ENCODE results near the gene CGB7.

- TF ChIP-seq, protein P1, sequence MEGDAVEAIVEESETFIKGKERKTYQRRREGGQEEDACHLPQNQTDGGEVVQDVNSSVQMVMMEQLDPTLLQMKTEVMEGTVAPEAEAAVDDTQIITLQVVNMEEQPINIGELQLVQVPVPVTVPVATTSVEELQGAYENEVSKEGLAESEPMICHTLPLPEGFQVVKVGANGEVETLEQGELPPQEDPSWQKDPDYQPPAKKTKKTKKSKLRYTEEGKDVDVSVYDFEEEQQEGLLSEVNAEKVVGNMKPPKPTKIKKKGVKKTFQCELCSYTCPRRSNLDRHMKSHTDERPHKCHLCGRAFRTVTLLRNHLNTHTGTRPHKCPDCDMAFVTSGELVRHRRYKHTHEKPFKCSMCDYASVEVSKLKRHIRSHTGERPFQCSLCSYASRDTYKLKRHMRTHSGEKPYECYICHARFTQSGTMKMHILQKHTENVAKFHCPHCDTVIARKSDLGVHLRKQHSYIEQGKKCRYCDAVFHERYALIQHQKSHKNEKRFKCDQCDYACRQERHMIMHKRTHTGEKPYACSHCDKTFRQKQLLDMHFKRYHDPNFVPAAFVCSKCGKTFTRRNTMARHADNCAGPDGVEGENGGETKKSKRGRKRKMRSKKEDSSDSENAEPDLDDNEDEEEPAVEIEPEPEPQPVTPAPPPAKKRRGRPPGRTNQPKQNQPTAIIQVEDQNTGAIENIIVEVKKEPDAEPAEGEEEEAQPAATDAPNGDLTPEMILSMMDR (conservative IDR thresholded peaks at IDR 0.05; ENCODE audit: low read depth, low read length) = no peak
- TF ChIP-seq EZH2 (IDR thresholded peaks at IDR 0.05; ENCODE audit: low read length, unreplicated experiment) = no peak
Measured at GRCh38 chr19:49064768-49065611, 7.4 kb upstream of the CGB7 start, which contains the start of gene NTF4.
